Neural crest cell (in vitro differentiated cells): ENCODE data around the gene TMEM181. TPM values are rescaled to one million over a fixed set of nuclear protein-coding genes. Genes with fewer than 3 reads are reported as not detected.

Experiments
- DNase-seq: peaks from one replicate; pipeline ENCODE4 v3.0.0; 2021; ENCODE audit warnings: low read depth, mixed read lengths, low spot score
- H3K27ac Mint-ChIP-seq: one replicate; pipeline ENCODE4 v1.8.0; 2021; ENCODE audit warnings: mild to moderate bottlenecking, mixed read lengths; ENCODE audit not compliant: unreplicated experiment
- H3K27me3 Mint-ChIP-seq: 2 replicates; pipeline ENCODE4 v1.8.0; 2021; ENCODE audit warnings: low read depth, mild to moderate bottlenecking, mixed read lengths
- H3K36me3 Mint-ChIP-seq: 2 replicates; pipeline ENCODE4 v1.8.0; 2021; ENCODE audit warnings: low read depth, mild to moderate bottlenecking, mixed read lengths
- H3K4me1 Mint-ChIP-seq: 2 replicates; pipeline ENCODE4 v1.8.0; 2021; ENCODE audit warnings: mixed read lengths
- H3K4me3 Mint-ChIP-seq: one replicate; pipeline ENCODE4 v1.8.0; 2021; ENCODE audit warnings: mild to moderate bottlenecking, mixed read lengths
- H3K9me3 Mint-ChIP-seq: 2 replicates; pipeline ENCODE4 v1.8.0; 2021; ENCODE audit warnings: mixed read lengths
- CTCF ChIP-seq: fragments of 200-600 bp; sonication (generic); conservative IDR thresholded peaks from 2 replicates; pipeline ENCODE4 v1.5.0; 2021; ENCODE audit warnings: antibody characterized with exemption, mild to moderate bottlenecking
- long read RNA-seq: library from polyadenylated mRNA; unstranded; transcript quantifications from one replicate; pipeline ENCODE4 v2.0.0, GENCODE V29; 2020
- total RNA-seq: library from RNA; stranded (reverse); gene quantifications from 2 replicates; pipeline ENCODE4 v1.2.1, GENCODE V29; 2021

The TMEM181 gene
- total RNA-seq = 23.9 and 25.0 TPM in 2 replicates
- long read RNA-seq, full-length matches to known transcripts = 1 of 17 reads
- long read RNA-seq, partial matches to known transcripts = 9 of 17 reads
- long read RNA-seq, other reads (novel, unspliced or antisense) = 7 of 17 reads

- H3K27me3 Mint-ChIP-seq = no peaks in the 10 kb centered on the region
Measured at GRCh38 chr6:158559895-158560835, at the start of gene TMEM181. Gene TMEM181, plus strand, starts transcription at chr6:158560091. Its CDS starts 134 bp downstream, at chr6:158560225.

GRCh38 chr6:158512809-158513208 is 47.1 kb upstream of the TMEM181 start:
- no peak for DNase-seq
- Mint-ChIP-seq H3K4me1 (peaks cover 4% of the 10 kb centered on the region), H3K36me3 (peaks cover 9% of the 10 kb centered on the region), H3K9me3 (no peaks in the 10 kb centered on the region), H3K4me3 (no peak overlapping the region), H3K27me3 (peaks cover 2% of the 10 kb centered on the region), H3K27ac (no peak overlapping the region)
- TF ChIP-seq CTCF = no peak

More at GRCh38 chr6:158559895-158560835, at the start of gene TMEM181:
- H3K27ac Mint-ChIP-seq = peak within 1 kb of the TSS; percentile 88
- H3K9me3 Mint-ChIP-seq = no peaks in the 10 kb centered on the region
- peak; percentile 65 for DNase-seq
- no peaks in the 10 kb centered on the region for H3K36me3 Mint-ChIP-seq
- peak within 1 kb of the TSS; percentile 98 for H3K4me3 Mint-ChIP-seq
- TF ChIP-seq CTCF = no peak
- H3K4me1 Mint-ChIP-seq = peaks cover 35% of the 10 kb centered on the region

- no peaks in the 10 kb centered on the region for H3K9me3 Mint-ChIP-seq
- no peak overlapping the region for H3K27ac Mint-ChIP-seq
- no peak overlapping the region for H3K4me3 Mint-ChIP-seq
- H3K27me3 Mint-ChIP-seq = peaks cover 10% of the 10 kb centered on the region
- no peak for TF ChIP-seq CTCF
- H3K36me3 Mint-ChIP-seq = peaks cover 9% of the 10 kb centered on the region
- DNase-seq = no peak
- peaks cover 14% of the 10 kb centered on the region for H3K4me1 Mint-ChIP-seq
Measured at GRCh38 chr6:158514176-158514575, 45.7 kb upstream of the TMEM181 start.

- H3K27me3 Mint-ChIP-seq = peaks cover 10% of the 10 kb centered on the region
- H3K9me3 Mint-ChIP-seq = no peaks in the 10 kb centered on the region
- H3K4me3 Mint-ChIP-seq = no peak overlapping the region
- H3K27ac Mint-ChIP-seq = no peak overlapping the region
- peaks cover 14% of the 10 kb centered on the region for H3K4me1 Mint-ChIP-seq
- peaks cover 9% of the 10 kb centered on the region for H3K36me3 Mint-ChIP-seq
- TF ChIP-seq CTCF = no peak
- no peak for DNase-seq
Measured at GRCh38 chr6:158514991-158515390, 44.9 kb upstream of the TMEM181 start.

- DNase-seq = no peak
- Mint-ChIP-seq H3K4me3 (no peak overlapping the region), H3K27ac (peak overlapping the region; percentile 52), H3K36me3 (peaks cover 9% of the 10 kb centered on the region), H3K4me1 (peaks cover 14% of the 10 kb centered on the region), H3K9me3 (no peaks in the 10 kb centered on the region), H3K27me3 (peaks cover 10% of the 10 kb centered on the region)
- no peak for TF ChIP-seq CTCF
Measured at GRCh38 chr6:158516098-158516497, 43.8 kb upstream of the TMEM181 start.
